Activated B cell treated with CpG ODN at 0.5 μM for 24 hours (primary cell): ENCODE measurements around the gene SCNN1G. TPM values are rescaled to one million over a fixed set of nuclear protein-coding genes. Genes with fewer than 3 reads are reported as not detected.

Experiments used
- ATAC-seq: fragments of 200-7000 bp; cut with Tn5 transposase; one replicate; pipeline ENCODE4 v1.10.0; 2021; ENCODE audit warnings: low read depth, mild to moderate bottlenecking, moderate library complexity
- CTCF ChIA-PET: fragments of 350-600 bp; sonication (Branson Sonifier 250); formaldehyde crosslinking; loops from one replicate; lab custom pipeline; 2021; ENCODE audit warnings: antibody characterized with exemption; lab: Charles Lee
- POLR2A ChIA-PET: fragments of 350-600 bp; sonication (Branson Sonifier 250); formaldehyde crosslinking; loops from one replicate; lab custom pipeline; 2021; ENCODE audit warnings: antibody characterized with exemption; lab: Charles Lee
- DNase-seq: peaks from one replicate; pipeline ENCODE4 v3.0.0; 2022
- H3K27ac Mint-ChIP-seq: one replicate; pipeline ENCODE4 v1.8.0; 2020; ENCODE audit warnings: mixed read lengths
- H3K27me3 Mint-ChIP-seq: one replicate; pipeline ENCODE4 v1.8.0; 2021; ENCODE audit warnings: mixed read lengths
- H3K36me3 Mint-ChIP-seq: one replicate; pipeline ENCODE4 v1.8.0; 2021; ENCODE audit warnings: low read depth, mixed read lengths
- H3K4me1 Mint-ChIP-seq: one replicate; pipeline ENCODE4 v1.8.0; 2021; ENCODE audit warnings: mixed read lengths
- H3K4me3 Mint-ChIP-seq: one replicate; pipeline ENCODE4 v1.8.0; 2020; ENCODE audit warnings: mild to moderate bottlenecking, mixed read lengths
- H3K9me3 Mint-ChIP-seq: one replicate; pipeline ENCODE4 v1.8.0; 2020; ENCODE audit warnings: mixed read lengths
- intact Hi-C: fragments of 100-400 bp; cut with micrococcal nuclease; formaldehyde crosslinking; loops from one replicate; pipeline ENCODE4 v1.15.1; 2024
- total RNA-seq: library from RNA; stranded (reverse); gene quantifications from 2 replicates; pipeline ENCODE4 v1.2.3, GENCODE V29; 2022
- TF ChIP-seq, protein P1 (sequence below): fragments of 200-600 bp; IDR thresholded peaks from one replicate; pipeline ENCODE4 v1.8.0; 2022; ENCODE audit warnings: antibody characterized with exemption, mild to moderate bottlenecking

SCNN1G gene
- total RNA-seq, 1 donor from 2014 or later: not detected

DNA sequence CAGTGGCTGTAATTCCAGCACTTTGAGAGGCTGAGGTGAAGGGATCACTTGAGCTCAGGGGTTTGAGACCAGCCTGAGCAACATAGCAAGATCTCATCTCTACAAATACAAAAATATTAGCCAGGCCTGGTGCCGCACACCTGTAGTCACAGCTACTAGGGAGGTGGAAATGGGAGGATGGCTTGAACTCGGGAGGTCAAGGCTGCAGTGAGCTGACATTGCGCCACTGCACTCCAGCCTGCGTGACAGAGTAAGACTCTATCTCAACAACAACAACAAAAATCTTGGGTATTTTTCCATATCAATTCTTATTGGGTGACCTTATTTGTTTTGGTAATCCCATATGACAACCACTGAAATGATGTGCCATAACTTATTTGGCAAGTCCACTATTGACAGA lies 52.6 kb downstream of the SCNN1G start:
- Mint-ChIP-seq H3K9me3 (no peaks in the 10 kb centered on the region), H3K36me3 (no peaks in the 10 kb centered on the region), H3K4me3 (no peak overlapping the region), H3K4me1 (no peaks in the 10 kb centered on the region), H3K27ac (no peak overlapping the region), H3K27me3 (peaks cover 14% of the 10 kb centered on the region)
- DNase-seq (no peak), ATAC-seq (no peak)
- CTCF ChIA-PET: no interaction called here
- intact Hi-C loops: no loop called here
- TF ChIP-seq, protein P1, sequence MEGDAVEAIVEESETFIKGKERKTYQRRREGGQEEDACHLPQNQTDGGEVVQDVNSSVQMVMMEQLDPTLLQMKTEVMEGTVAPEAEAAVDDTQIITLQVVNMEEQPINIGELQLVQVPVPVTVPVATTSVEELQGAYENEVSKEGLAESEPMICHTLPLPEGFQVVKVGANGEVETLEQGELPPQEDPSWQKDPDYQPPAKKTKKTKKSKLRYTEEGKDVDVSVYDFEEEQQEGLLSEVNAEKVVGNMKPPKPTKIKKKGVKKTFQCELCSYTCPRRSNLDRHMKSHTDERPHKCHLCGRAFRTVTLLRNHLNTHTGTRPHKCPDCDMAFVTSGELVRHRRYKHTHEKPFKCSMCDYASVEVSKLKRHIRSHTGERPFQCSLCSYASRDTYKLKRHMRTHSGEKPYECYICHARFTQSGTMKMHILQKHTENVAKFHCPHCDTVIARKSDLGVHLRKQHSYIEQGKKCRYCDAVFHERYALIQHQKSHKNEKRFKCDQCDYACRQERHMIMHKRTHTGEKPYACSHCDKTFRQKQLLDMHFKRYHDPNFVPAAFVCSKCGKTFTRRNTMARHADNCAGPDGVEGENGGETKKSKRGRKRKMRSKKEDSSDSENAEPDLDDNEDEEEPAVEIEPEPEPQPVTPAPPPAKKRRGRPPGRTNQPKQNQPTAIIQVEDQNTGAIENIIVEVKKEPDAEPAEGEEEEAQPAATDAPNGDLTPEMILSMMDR: no peak
- POLR2A ChIA-PET: no interaction called here

DNA sequence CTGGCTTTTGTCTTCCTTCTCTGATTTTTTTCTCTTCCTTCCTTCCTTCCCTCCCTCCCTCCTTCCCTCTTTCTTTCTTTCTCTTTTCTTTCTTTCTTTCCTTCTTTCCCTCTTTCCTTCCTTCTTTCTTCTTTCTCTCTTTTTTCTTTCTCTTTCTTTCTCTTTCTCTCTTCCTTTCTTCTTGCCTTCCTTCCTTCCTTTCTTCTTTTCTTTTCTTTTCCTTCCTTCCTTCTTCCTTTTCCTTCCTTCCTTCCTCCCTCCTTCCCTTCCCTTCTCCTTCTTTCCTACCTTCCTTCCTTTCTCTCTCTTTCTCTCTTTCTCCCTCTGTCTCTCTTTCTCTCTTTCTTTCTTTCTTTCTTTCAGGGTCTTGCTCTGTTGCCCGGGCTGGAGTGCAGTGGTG lies 54.4 kb downstream of the SCNN1G start:
- POLR2A ChIA-PET: no interaction called here
- TF ChIP-seq, protein P1: no peak

DNA sequence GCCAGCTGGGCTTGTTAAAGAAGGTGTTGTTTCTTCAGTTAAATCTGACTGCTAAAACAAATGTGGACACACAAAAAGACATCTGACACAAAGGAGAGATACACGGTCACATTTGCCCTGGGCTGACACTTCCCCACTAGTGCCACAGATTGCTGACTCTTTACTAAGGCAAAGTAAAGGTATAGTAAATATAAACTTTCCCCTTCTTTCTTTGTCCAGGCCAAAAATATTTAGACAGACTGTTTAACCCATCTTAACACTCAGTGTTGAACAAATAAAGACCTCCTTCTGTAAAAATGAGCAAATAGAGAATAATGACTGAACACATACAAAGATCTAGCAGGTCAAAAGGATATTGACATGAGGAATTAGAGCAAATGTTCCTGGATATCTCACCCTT lies 58.4 kb downstream of the SCNN1G start:
- POLR2A ChIA-PET: interaction anchor here (0.7 kb wide), 1 partner anchor 10 kb away, joined by 3 read pairs; no protein-coding TSS in a partner anchor
- intact Hi-C loops: no loop called here
- no peak overlapping the region for H3K4me3 Mint-ChIP-seq
- DNase-seq (no peak), ATAC-seq (no peak)
- peaks cover 8% of the 10 kb centered on the region for H3K27me3 Mint-ChIP-seq
- H3K4me1 Mint-ChIP-seq: no peaks in the 10 kb centered on the region
- H3K36me3 Mint-ChIP-seq: no peaks in the 10 kb centered on the region
- TF ChIP-seq, protein P1: no peak
- CTCF ChIA-PET: no interaction called here
- peaks cover 7% of the 10 kb centered on the region for H3K9me3 Mint-ChIP-seq
- no peak overlapping the region for H3K27ac Mint-ChIP-seq

More for the DNA sequence above, 54.4 kb downstream of the SCNN1G start:
- H3K9me3 Mint-ChIP-seq: no peaks in the 10 kb centered on the region
- H3K27ac Mint-ChIP-seq: no peak overlapping the region
- intact Hi-C loops: no loop called here
- H3K4me1 Mint-ChIP-seq: no peaks in the 10 kb centered on the region
- H3K4me3 Mint-ChIP-seq: no peak overlapping the region
- CTCF ChIA-PET: no interaction called here
- H3K27me3 Mint-ChIP-seq: peaks cover 13% of the 10 kb centered on the region
- no peak for DNase-seq
- H3K36me3 Mint-ChIP-seq: no peaks in the 10 kb centered on the region
- ATAC-seq: no peak

DNA sequence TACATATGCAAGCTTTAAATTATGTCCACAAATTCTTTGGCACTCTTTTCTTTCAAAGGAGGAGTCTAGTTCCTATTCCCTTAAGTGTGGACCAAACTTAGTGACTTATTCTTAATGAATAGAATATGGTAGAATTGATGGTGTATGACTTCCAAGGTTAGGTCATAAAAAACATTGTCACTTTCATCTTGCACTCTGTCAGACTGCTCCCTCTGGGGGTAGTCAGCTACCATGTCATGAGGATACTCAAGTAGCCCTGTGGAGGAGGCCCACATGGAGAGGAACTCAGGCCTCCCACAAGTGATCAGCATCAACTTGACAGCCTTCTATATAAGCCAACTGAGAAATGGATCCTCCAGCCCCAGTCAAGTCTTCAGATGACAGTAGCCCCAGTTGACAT lies 61.6 kb downstream of the SCNN1G start:
- peaks cover 3% of the 10 kb centered on the region for H3K27me3 Mint-ChIP-seq
- DNase-seq: no peak
- TF ChIP-seq, protein P1: no peak
- peaks cover 7% of the 10 kb centered on the region for H3K9me3 Mint-ChIP-seq
- intact Hi-C loops: no loop called here
- ChIA-PET POLR2A (no interaction called here), CTCF (no interaction called here)
- H3K4me1 Mint-ChIP-seq: no peaks in the 10 kb centered on the region
- no peak for ATAC-seq
- H3K4me3 Mint-ChIP-seq: no peak overlapping the region
- H3K27ac Mint-ChIP-seq: no peak overlapping the region
- H3K36me3 Mint-ChIP-seq: no peaks in the 10 kb centered on the region

DNA sequence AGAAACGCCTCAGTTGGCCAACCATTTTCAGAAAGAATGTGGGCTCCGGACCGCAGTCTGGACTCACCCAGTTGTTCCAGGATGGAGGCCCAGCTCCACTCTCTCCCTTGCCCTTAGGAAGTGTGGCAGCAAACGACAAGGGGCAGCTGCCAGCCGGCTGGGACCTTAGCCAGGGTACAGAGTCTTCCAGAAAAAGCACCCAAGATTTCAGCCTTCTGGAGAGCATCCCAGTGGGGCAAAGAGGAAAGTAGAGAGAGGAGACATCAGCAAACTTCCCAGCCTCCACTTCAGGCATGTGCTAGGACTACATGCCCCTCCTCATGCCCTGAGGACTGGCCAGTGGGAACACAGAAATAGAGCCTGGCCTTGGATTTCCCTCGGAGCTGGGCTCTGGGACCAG lies 62.7 kb downstream of the SCNN1G start:
- no peak for ATAC-seq
- H3K27ac Mint-ChIP-seq: no peak overlapping the region
- no peak for DNase-seq
- H3K27me3 Mint-ChIP-seq: peaks cover 2% of the 10 kb centered on the region
- ChIA-PET CTCF (no interaction called here), POLR2A (no interaction called here)
- no peak overlapping the region for H3K4me3 Mint-ChIP-seq
- H3K9me3 Mint-ChIP-seq: peaks cover 14% of the 10 kb centered on the region
- H3K4me1 Mint-ChIP-seq: no peaks in the 10 kb centered on the region
- intact Hi-C loops: no loop called here
- no peaks in the 10 kb centered on the region for H3K36me3 Mint-ChIP-seq
- TF ChIP-seq, protein P1: no peak
